Activated T-helper 1 cell treated with anti-CD3 and anti-CD28 coated beads, Interleukin-12 subunit alpha, Interleukin-12 subunit beta, Interleukin-2, Interleukin-4 antibody, amounts not matched to agents 30 ng/mL and 10 ng/mL and 1 ng/mL, durations not matched to agents 14 hours and 24 hours and 36 hours (primary cell): ENCODE data around the gene ANKRD11. TPM values are rescaled to one million over a fixed set of nuclear protein-coding genes. Genes with fewer than 3 reads are reported as not detected.
"Not testable (repeated sequence)": the region's sequence is repeated elsewhere in the genome, so short reads cannot be mapped to it uniquely, and the experiment has no call there.

ENCODE experiments used
- DNase-seq: peaks from one replicate; pipeline ENCODE4 v3.0.0; 2021; ENCODE audit warnings: low spot score
- H3K27ac Mint-ChIP-seq: one replicate; pipeline ENCODE4 v1.8.0; 2021; ENCODE audit warnings: mild to moderate bottlenecking, mixed read lengths
- H3K27me3 Mint-ChIP-seq: one replicate; pipeline ENCODE4 v1.8.0; 2022; ENCODE audit warnings: mild to moderate bottlenecking, moderate library complexity, mixed read lengths; ENCODE audit not compliant: insufficient read depth
- H3K36me3 Mint-ChIP-seq: one replicate; pipeline ENCODE4 v1.8.0; 2021; ENCODE audit warnings: low read depth, mixed read lengths
- H3K4me1 Mint-ChIP-seq: one replicate; pipeline ENCODE4 v1.8.0; 2021; ENCODE audit warnings: low read depth, mixed read lengths
- H3K4me3 Mint-ChIP-seq: one replicate; pipeline ENCODE4 v1.8.0; 2021; ENCODE audit warnings: mild to moderate bottlenecking, moderate library complexity, mixed read lengths
- H3K9me3 Mint-ChIP-seq: one replicate; pipeline ENCODE4 v1.8.0; 2021; ENCODE audit warnings: mixed read lengths
- intact Hi-C: fragments of 100-400 bp; cut with micrococcal nuclease; formaldehyde crosslinking; loops from one replicate; pipeline ENCODE4 v1.15.1; 2024
- total RNA-seq: library from RNA; stranded (reverse); gene quantifications from 2 replicates; pipeline ENCODE4 v1.2.3, GENCODE V29; 2022

The ANKRD11 gene
- total RNA-seq, 1 donor from 2014 or later: 176 TPM

- no peak for DNase-seq
- no peak overlapping the region for H3K4me3 Mint-ChIP-seq
- H3K27me3 Mint-ChIP-seq: peaks cover 20% of the 10 kb centered on the region
- intact Hi-C loops: no loop called here
- H3K27ac Mint-ChIP-seq: no peak overlapping the region
- H3K9me3 Mint-ChIP-seq: peaks cover 9% of the 10 kb centered on the region
- H3K4me1 Mint-ChIP-seq: peaks cover 18% of the 10 kb centered on the region
- peaks cover 5% of the 10 kb centered on the region for H3K36me3 Mint-ChIP-seq
Observed at GRCh38 chr16:89253548-89254287, 236.6 kb downstream of the ANKRD11 start.

GRCh38 chr16:89248196-89248982 is 242.0 kb downstream of the ANKRD11 start:
- Mint-ChIP-seq H3K9me3 (peaks cover 9% of the 10 kb centered on the region), H3K4me1 (peaks cover 12% of the 10 kb centered on the region), H3K27ac (no peak overlapping the region), H3K4me3 (peak overlapping the region; percentile 68), H3K27me3 (peaks cover 2% of the 10 kb centered on the region), H3K36me3 (peaks cover 3% of the 10 kb centered on the region)
- intact Hi-C loops: loop anchor here (10.0 kb wide), 1 partner anchor 476 kb away; the partner anchor contains the start of genes VPS9D1 and ZNF276
- no peak for DNase-seq

- not testable (repeated sequence) for H3K27me3 Mint-ChIP-seq, H3K27ac Mint-ChIP-seq, H3K36me3 Mint-ChIP-seq, DNase-seq, H3K9me3 Mint-ChIP-seq
- intact Hi-C loops: loop anchor here (1.0 to 10.0 kb wide), 7 partner anchors 10 to 627 kb away; partner anchors contain the start of genes CDH15, SLC22A31, VPS9D1 and ZNF276
- Mint-ChIP-seq H3K4me1 (peaks cover 12% of the 10 kb centered on the region), H3K4me3 (peak overlapping the region; percentile 68)
Observed at GRCh38 chr16:89247734-89248075, 242.7 kb downstream of the ANKRD11 start.

GRCh38 chr16:89246903-89247733 is 243.2 kb downstream of the ANKRD11 start:
- DNase-seq: peak; percentile 88
- Mint-ChIP-seq H3K27me3 (peaks cover 2% of the 10 kb centered on the region), H3K4me1 (peaks cover 12% of the 10 kb centered on the region), H3K27ac (no peak overlapping the region), H3K36me3 (peaks cover 3% of the 10 kb centered on the region), H3K4me3 (peak overlapping the region; percentile 66), H3K9me3 (peaks cover 9% of the 10 kb centered on the region)
- intact Hi-C loops: loop anchor here (1.0 to 10.0 kb wide), 7 partner anchors 10 to 627 kb away; partner anchors contain the start of genes CDH15, SLC22A31, VPS9D1 and ZNF276

GRCh38 chr16:89246383-89246902 is 243.9 kb downstream of the ANKRD11 start:
- peaks cover 2% of the 10 kb centered on the region for H3K27me3 Mint-ChIP-seq
- H3K27ac Mint-ChIP-seq: no peak overlapping the region
- intact Hi-C loops: loop anchor here (2.0 to 10.0 kb wide), 2 partner anchors 46 to 478 kb away; partner anchors contain the start of genes SLC22A31, VPS9D1 and ZNF276
- H3K4me1 Mint-ChIP-seq: peaks cover 12% of the 10 kb centered on the region
- DNase-seq: no peak
- H3K36me3 Mint-ChIP-seq: peaks cover 3% of the 10 kb centered on the region
- peak overlapping the region; percentile 65 for H3K4me3 Mint-ChIP-seq
- H3K9me3 Mint-ChIP-seq: peaks cover 9% of the 10 kb centered on the region

GRCh38 chr16:89244754-89245153 is 245.6 kb downstream of the ANKRD11 start:
- peaks cover 1% of the 10 kb centered on the region for H3K9me3 Mint-ChIP-seq
- peaks cover 2% of the 10 kb centered on the region for H3K27me3 Mint-ChIP-seq
- H3K4me1 Mint-ChIP-seq: peaks cover 8% of the 10 kb centered on the region
- no peak overlapping the region for H3K4me3 Mint-ChIP-seq
- intact Hi-C loops: loop anchor here (10.0 kb wide), 1 partner anchor 480 kb away; the partner anchor contains the start of genes VPS9D1 and ZNF276
- DNase-seq: no peak
- no peak overlapping the region for H3K27ac Mint-ChIP-seq
- no peaks in the 10 kb centered on the region for H3K36me3 Mint-ChIP-seq

GRCh38 chr16:89244264-89244663 is 246.1 kb downstream of the ANKRD11 start:
- H3K27ac Mint-ChIP-seq, H3K36me3 Mint-ChIP-seq, H3K4me1 Mint-ChIP-seq, H3K9me3 Mint-ChIP-seq, DNase-seq, H3K4me3 Mint-ChIP-seq, H3K27me3 Mint-ChIP-seq: not testable (repeated sequence)
- intact Hi-C loops: loop anchor here (10.0 kb wide), 1 partner anchor 481 kb away; the partner anchor contains the start of genes VPS9D1 and ZNF276

- no peak for DNase-seq
- intact Hi-C loops: loop anchor here (10.0 kb wide), 1 partner anchor 481 kb away; the partner anchor contains the start of genes VPS9D1 and ZNF276
- H3K27ac Mint-ChIP-seq: no peak overlapping the region
Observed at GRCh38 chr16:89243664-89244063, 246.7 kb downstream of the ANKRD11 start.

GRCh38 chr16:89242795-89243200 is 247.6 kb downstream of the ANKRD11 start:
- DNase-seq: no peak
- Mint-ChIP-seq H3K4me3 (peak overlapping the region; percentile 56), H3K27me3 (peaks cover 2% of the 10 kb centered on the region), H3K27ac (no peak overlapping the region), H3K4me1 (peaks cover 8% of the 10 kb centered on the region), H3K36me3 (no peaks in the 10 kb centered on the region), H3K9me3 (no peaks in the 10 kb centered on the region)
- intact Hi-C loops: loop anchor here (10.0 kb wide), 1 partner anchor 482 kb away; the partner anchor contains the start of genes VPS9D1 and ZNF276

More at GRCh38 chr16:89243664-89244063, 246.7 kb downstream of the ANKRD11 start:
- H3K4me3 Mint-ChIP-seq: peak overlapping the region; percentile 22
- peaks cover 2% of the 10 kb centered on the region for H3K27me3 Mint-ChIP-seq
- no peaks in the 10 kb centered on the region for H3K9me3 Mint-ChIP-seq
- H3K36me3 Mint-ChIP-seq: no peaks in the 10 kb centered on the region
- peaks cover 8% of the 10 kb centered on the region for H3K4me1 Mint-ChIP-seq

GRCh38 chr16:89241187-89242007 is 249.0 kb downstream of the ANKRD11 start:
- DNase-seq: peak; percentile 72
- Mint-ChIP-seq H3K4me3 (peak overlapping the region; percentile 95), H3K27me3 (peaks cover 2% of the 10 kb centered on the region), H3K9me3 (no peaks in the 10 kb centered on the region), H3K36me3 (no peaks in the 10 kb centered on the region), H3K27ac (peak overlapping the region; percentile 97), H3K4me1 (peaks cover 5% of the 10 kb centered on the region)
- intact Hi-C loops: loop anchor here (1.0 to 10.0 kb wide), 4 partner anchors 24 to 483 kb away; partner anchors contain the start of genes RPL13, SPG7, VPS9D1 and ZNF276

- Mint-ChIP-seq H3K27me3 (no peaks in the 10 kb centered on the region), H3K27ac (no peak overlapping the region), H3K4me3 (no peak overlapping the region), H3K36me3 (peaks cover 14% of the 10 kb centered on the region), H3K9me3 (no peaks in the 10 kb centered on the region), H3K4me1 (no peaks in the 10 kb centered on the region)
- intact Hi-C loops: no loop called here
- DNase-seq: no peak
Observed at GRCh38 chr16:89237733-89238132, 252.6 kb downstream of the ANKRD11 start.
